HL-60 (cell line): ENCODE results near the gene COPS9.
A peak's percentile ranks its signal among the peaks of the same experiment; 100 is the strongest.

Source experiments
- DNase-seq, 2 experiments: peaks; one replicate each; pipeline ENCODE4 v3.0.0-alpha.2; 2010 to 2020; ENCODE audit warnings: low read depth in 1 of 2, low spot score in 1 of 2
- H3K27ac ChIP-seq: fragments of 250-450 bp; sonication (Bioruptor Pico); replicated peaks from 2 replicates; pipeline ENCODE4 v1.5.1; 2020; ENCODE audit warnings: mild to moderate bottlenecking, moderate library complexity
- H3K27me3 ChIP-seq: fragments of 250-450 bp; sonication (Bioruptor Pico); 2 replicates; pipeline ENCODE4 v1.5.1; 2021; ENCODE audit warnings: mild to moderate bottlenecking, moderate library complexity; ENCODE audit not compliant: insufficient read depth, poor library complexity, severe bottlenecking
- H3K4me3 ChIP-seq: replicated peaks from 2 replicates; pipeline ENCODE4 v1.5.1; 2011; ENCODE audit warnings: mild to moderate bottlenecking, control low read depth, low read length; ENCODE audit not compliant: insufficient read depth
- GABPA ChIP-seq: IDR thresholded peaks from 2 replicates; pipeline ENCODE4 v1.6.1; 2012; ENCODE audit warnings: low read depth
- POLR2AphosphoS5 ChIP-seq: IDR thresholded peaks from 2 replicates; pipeline ENCODE4 v1.6.1; 2012; ENCODE audit warnings: low read depth
- REST ChIP-seq: IDR thresholded peaks from 2 replicates; pipeline ENCODE4 v1.6.1; 2012; ENCODE audit warnings: low read depth; ENCODE audit not compliant: insufficient replicate concordance
- SPI1 ChIP-seq: IDR thresholded peaks from 2 replicates; pipeline ENCODE4 v1.6.1; 2012; ENCODE audit warnings: low read depth, mild to moderate bottlenecking, borderline replicate concordance
- TF ChIP-seq, protein P1 (sequence below): IDR thresholded peaks from one replicate; pipeline ENCODE4 v1.5.1; 2011; ENCODE audit warnings: low read length, control low read depth, inconsistent platforms; ENCODE audit not compliant: insufficient read depth

Gene COPS9

DNA sequence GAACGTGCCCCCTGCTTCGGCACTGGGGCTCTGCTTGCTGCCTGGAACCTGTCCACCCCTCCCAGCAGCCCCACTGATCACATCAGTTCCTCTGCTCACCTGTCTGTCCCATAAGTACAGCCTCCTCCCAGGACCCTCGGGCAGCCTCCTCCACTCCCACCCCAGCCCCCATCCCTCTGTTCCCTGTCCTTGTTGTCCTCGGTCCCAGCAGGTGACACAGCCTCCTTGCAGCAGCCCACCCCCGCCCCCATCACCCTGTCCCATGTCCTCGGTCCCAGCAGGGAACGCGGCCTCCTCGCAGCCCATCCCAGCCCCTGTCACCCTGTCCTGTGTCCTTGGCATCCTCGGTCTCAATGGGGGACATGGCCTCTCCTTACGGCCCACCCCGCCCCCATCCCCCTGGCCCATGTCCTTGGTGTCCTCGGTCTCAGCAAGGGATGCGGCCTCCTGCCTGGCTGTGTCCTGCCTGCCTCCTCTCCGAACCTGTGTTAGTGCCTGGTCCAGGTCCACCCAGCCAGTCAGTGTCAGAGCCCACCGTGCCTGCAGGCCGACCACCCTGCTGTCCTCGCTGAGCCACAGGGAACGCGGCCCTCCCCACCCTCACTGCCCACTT is 8.7 kb upstream of the COPS9 start:
- Histone ChIP-seq H3K27ac (no peak overlapping the region), H3K4me3 (no peak overlapping the region), H3K27me3 (no peaks in the 10 kb centered on the region)
- no peak for DNase-seq
- TF ChIP-seq POLR2AphosphoS5 (no peak), SPI1 (no peak), REST (no peak), GABPA (no peak)
- TF ChIP-seq, protein P1, sequence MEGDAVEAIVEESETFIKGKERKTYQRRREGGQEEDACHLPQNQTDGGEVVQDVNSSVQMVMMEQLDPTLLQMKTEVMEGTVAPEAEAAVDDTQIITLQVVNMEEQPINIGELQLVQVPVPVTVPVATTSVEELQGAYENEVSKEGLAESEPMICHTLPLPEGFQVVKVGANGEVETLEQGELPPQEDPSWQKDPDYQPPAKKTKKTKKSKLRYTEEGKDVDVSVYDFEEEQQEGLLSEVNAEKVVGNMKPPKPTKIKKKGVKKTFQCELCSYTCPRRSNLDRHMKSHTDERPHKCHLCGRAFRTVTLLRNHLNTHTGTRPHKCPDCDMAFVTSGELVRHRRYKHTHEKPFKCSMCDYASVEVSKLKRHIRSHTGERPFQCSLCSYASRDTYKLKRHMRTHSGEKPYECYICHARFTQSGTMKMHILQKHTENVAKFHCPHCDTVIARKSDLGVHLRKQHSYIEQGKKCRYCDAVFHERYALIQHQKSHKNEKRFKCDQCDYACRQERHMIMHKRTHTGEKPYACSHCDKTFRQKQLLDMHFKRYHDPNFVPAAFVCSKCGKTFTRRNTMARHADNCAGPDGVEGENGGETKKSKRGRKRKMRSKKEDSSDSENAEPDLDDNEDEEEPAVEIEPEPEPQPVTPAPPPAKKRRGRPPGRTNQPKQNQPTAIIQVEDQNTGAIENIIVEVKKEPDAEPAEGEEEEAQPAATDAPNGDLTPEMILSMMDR, result no peak

- DNase-seq, result peak in 1 of 2 experiments; percentile 55
- H3K27me3 ChIP-seq, result no peaks in the 10 kb centered on the region
- H3K27ac ChIP-seq, result no peak overlapping the region
- TF ChIP-seq POLR2AphosphoS5 (no peak), GABPA (no peak), REST (no peak), SPI1 (no peak)
- TF ChIP-seq, protein P1, result peak; percentile 67
- H3K4me3 ChIP-seq, result no peak overlapping the region
Measured at GRCh38 chr2:240143801-240144648, 7.9 kb upstream of the COPS9 start.

DNA sequence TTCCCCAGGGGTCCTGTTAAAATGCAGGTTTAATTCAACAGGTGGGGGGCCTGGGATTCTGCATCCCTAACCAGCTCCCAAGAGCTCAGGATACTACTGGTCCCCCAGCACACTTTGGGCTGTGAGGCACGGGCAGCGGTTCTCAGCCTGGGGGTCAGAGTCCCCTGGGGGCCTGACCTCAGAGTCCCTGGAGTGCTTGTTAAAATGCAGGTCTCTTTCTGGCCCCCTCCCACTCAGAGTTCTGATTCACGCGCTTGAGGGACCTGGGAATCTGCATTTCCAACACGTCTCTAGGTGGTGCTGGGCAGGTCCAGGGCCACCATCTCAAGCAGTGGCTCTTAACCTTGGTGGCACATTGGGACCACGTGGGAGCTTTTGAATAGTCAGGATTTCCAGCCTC is 7.2 kb upstream of the COPS9 start:
- Histone ChIP-seq H3K27me3 (no peaks in the 10 kb centered on the region), H3K27ac (no peak overlapping the region), H3K4me3 (no peak overlapping the region)
- DNase-seq, result no peak
- TF ChIP-seq GABPA (no peak), REST (no peak), SPI1 (no peak), POLR2AphosphoS5 (no peak)
- TF ChIP-seq, protein P1, result no peak
